Activated B cell treated with CpG ODN at 0.5 μM for 24 hours (primary cell): Measurements from ENCODE around the gene ASAP2. TPM values are rescaled to one million over a fixed set of nuclear protein-coding genes. Genes with fewer than 3 reads are reported as not detected.

Experiments used
- ATAC-seq: fragments of 200-7000 bp; cut with Tn5 transposase; one replicate; pipeline ENCODE4 v1.10.0; 2021; ENCODE audit warnings: low read depth, mild to moderate bottlenecking, moderate library complexity
- CTCF ChIA-PET: fragments of 350-600 bp; sonication (Branson Sonifier 250); formaldehyde crosslinking; loops from one replicate; lab custom pipeline; 2021; ENCODE audit warnings: antibody characterized with exemption; lab: Charles Lee
- POLR2A ChIA-PET: fragments of 350-600 bp; sonication (Branson Sonifier 250); formaldehyde crosslinking; loops from one replicate; lab custom pipeline; 2021; ENCODE audit warnings: antibody characterized with exemption; lab: Charles Lee
- DNase-seq: peaks from one replicate; pipeline ENCODE4 v3.0.0; 2022
- H3K27ac Mint-ChIP-seq: one replicate; pipeline ENCODE4 v1.8.0; 2020; ENCODE audit warnings: mixed read lengths
- H3K27me3 Mint-ChIP-seq: one replicate; pipeline ENCODE4 v1.8.0; 2021; ENCODE audit warnings: mixed read lengths
- H3K36me3 Mint-ChIP-seq: one replicate; pipeline ENCODE4 v1.8.0; 2021; ENCODE audit warnings: low read depth, mixed read lengths
- H3K4me1 Mint-ChIP-seq: one replicate; pipeline ENCODE4 v1.8.0; 2021; ENCODE audit warnings: mixed read lengths
- H3K4me3 Mint-ChIP-seq: one replicate; pipeline ENCODE4 v1.8.0; 2020; ENCODE audit warnings: mild to moderate bottlenecking, mixed read lengths
- H3K9me3 Mint-ChIP-seq: one replicate; pipeline ENCODE4 v1.8.0; 2020; ENCODE audit warnings: mixed read lengths
- CTCF ChIP-seq: fragments of 200-600 bp; IDR thresholded peaks from one replicate; pipeline ENCODE4 v1.8.0; 2022; ENCODE audit warnings: antibody characterized with exemption, mild to moderate bottlenecking
- intact Hi-C: fragments of 100-400 bp; cut with micrococcal nuclease; formaldehyde crosslinking; loops from one replicate; pipeline ENCODE4 v1.15.1; 2024
- total RNA-seq: library from RNA; stranded (reverse); gene quantifications from 2 replicates; pipeline ENCODE4 v1.2.3, GENCODE V29; 2022

ASAP2 gene
- total RNA-seq, 1 donor from 2014 or later: not detected

- ChIA-PET POLR2A (no interaction called here), CTCF (no interaction called here)
- intact Hi-C loops: no loop called here
- TF ChIP-seq CTCF: no peak
- no peak for ATAC-seq
- H3K27me3 Mint-ChIP-seq: no peaks in the 10 kb centered on the region
- no peaks in the 10 kb centered on the region for H3K36me3 Mint-ChIP-seq
- H3K9me3 Mint-ChIP-seq: no peaks in the 10 kb centered on the region
- DNase-seq: no peak
- no peak overlapping the region for H3K27ac Mint-ChIP-seq
- no peak overlapping the region for H3K4me3 Mint-ChIP-seq
- no peaks in the 10 kb centered on the region for H3K4me1 Mint-ChIP-seq
Measured at GRCh38 chr2:9243357-9243756, 36.7 kb downstream of the ASAP2 start.

- Mint-ChIP-seq H3K36me3 (no peaks in the 10 kb centered on the region), H3K27me3 (peaks cover 4% of the 10 kb centered on the region), H3K4me1 (no peaks in the 10 kb centered on the region), H3K27ac (no peak overlapping the region), H3K9me3 (no peaks in the 10 kb centered on the region), H3K4me3 (no peak overlapping the region)
- TF ChIP-seq CTCF: no peak
- DNase-seq (no peak), ATAC-seq (no peak)
- intact Hi-C loops: no loop called here
- POLR2A ChIA-PET: no interaction called here
- CTCF ChIA-PET: no interaction called here
Measured at GRCh38 chr2:9244985-9245544, 38.5 kb downstream of the ASAP2 start.

- ChIA-PET CTCF (no interaction called here), POLR2A (no interaction called here)
- ATAC-seq: no peak
- H3K36me3 Mint-ChIP-seq: no peaks in the 10 kb centered on the region
- H3K4me1 Mint-ChIP-seq: no peaks in the 10 kb centered on the region
- H3K27me3 Mint-ChIP-seq: peaks cover 4% of the 10 kb centered on the region
- no peak overlapping the region for H3K4me3 Mint-ChIP-seq
- no peak overlapping the region for H3K27ac Mint-ChIP-seq
- no peaks in the 10 kb centered on the region for H3K9me3 Mint-ChIP-seq
- no peak for TF ChIP-seq CTCF
- DNase-seq: no peak
- intact Hi-C loops: no loop called here
Measured at GRCh38 chr2:9247177-9247576, 40.6 kb downstream of the ASAP2 start.

- ChIA-PET CTCF (no interaction called here), POLR2A (no interaction called here)
- Mint-ChIP-seq H3K27ac (no peak overlapping the region), H3K9me3 (no peaks in the 10 kb centered on the region), H3K4me1 (no peaks in the 10 kb centered on the region), H3K27me3 (peaks cover 4% of the 10 kb centered on the region), H3K4me3 (no peak overlapping the region), H3K36me3 (no peaks in the 10 kb centered on the region)
- TF ChIP-seq CTCF: no peak
- ATAC-seq: no peak
- intact Hi-C loops: no loop called here
- no peak for DNase-seq
Measured at GRCh38 chr2:9247786-9248185, 41.2 kb downstream of the ASAP2 start.

- Mint-ChIP-seq H3K9me3 (no peaks in the 10 kb centered on the region), H3K4me1 (no peaks in the 10 kb centered on the region), H3K36me3 (no peaks in the 10 kb centered on the region), H3K27me3 (peaks cover 4% of the 10 kb centered on the region), H3K27ac (no peak overlapping the region), H3K4me3 (no peak overlapping the region)
- CTCF ChIA-PET: no interaction called here
- intact Hi-C loops: no loop called here
- DNase-seq (no peak), ATAC-seq (no peak)
- no peak for TF ChIP-seq CTCF
- POLR2A ChIA-PET: no interaction called here
Measured at GRCh38 chr2:9248363-9248762, 41.8 kb downstream of the ASAP2 start.
